Erythroblast (primary cell): Measurements from ENCODE around the gene ZBTB7C.

Source experiments
- GATA1 ChIP-seq: IDR thresholded peaks from 2 replicates; pipeline ENCODE4 v1.6.1; 2011; ENCODE audit warnings: low read depth, mild to moderate bottlenecking, control low read depth, low read length, moderate library complexity
- POLR2A ChIP-seq: IDR thresholded peaks from 2 replicates; pipeline ENCODE4 v1.6.1; 2011; ENCODE audit warnings: mild to moderate bottlenecking, low read length

DNA sequence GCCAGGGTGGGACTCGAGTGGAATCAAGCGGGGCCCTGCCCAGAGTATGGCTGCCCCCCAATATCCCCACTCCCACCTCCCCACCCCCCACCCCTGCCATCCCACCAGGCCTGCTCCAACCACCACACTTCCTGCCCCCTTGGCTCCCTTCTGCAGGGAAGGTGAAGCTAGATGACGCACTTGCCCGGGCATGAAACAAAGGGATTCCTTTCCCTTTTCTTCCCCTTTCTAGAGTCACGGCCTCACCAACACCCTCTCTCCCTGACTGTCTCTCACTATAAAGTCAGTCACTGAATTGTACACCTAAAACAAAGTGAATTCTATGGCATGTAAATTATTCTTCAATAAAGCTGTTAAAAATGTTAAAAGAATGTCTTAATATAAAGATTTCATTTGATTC is 16.0 kb downstream of the ZBTB7C start:
- TF ChIP-seq POLR2A = no peak
- no peak for TF ChIP-seq GATA1
